ENCODE data around the gene SASS6. TPM values are rescaled to one million over a fixed set of nuclear protein-coding genes. Genes with fewer than 3 reads are reported as not detected.

SASS6 gene
- polyA plus RNA-seq, 1 donor (not counting 4 experiments of a cell fraction or from before 2014, with no cell fraction given) = 2.5 TPM

DNA sequence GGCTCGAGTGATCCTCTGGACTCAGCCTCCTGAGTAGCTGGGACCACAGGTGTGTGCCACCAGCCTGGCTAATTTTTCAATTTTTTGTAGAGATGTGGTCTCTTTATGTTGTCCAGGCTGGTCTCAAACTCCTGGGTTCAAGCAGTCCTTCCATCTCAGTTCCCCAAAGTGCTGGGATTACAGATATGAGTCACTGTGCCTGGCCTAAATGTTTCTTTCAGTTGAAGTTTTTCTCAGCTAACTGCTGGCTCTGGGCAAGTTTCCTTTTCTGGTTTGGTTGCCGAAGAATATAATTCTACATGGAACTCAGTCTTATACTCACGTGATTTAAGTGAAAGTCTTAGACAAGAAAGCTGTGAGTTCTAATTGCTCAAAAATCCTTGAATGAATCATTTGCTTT is 57.0 kb downstream of the SASS6 start:
- H3K4me2 ChIP-seq (ENCODE audit: control insufficient read depth, extremely low read depth, insufficient read depth, low read depth, low read length) = no peak overlapping the region
- H2AFZ ChIP-seq (ENCODE audit: control insufficient read depth, low read length) = no peak overlapping the region
- H3K9ac ChIP-seq (ENCODE audit: control insufficient read depth, extremely low read depth, insufficient read depth, low read length) = no peak overlapping the region
- no peak for DNase-seq (ENCODE audit: low read depth, low spot score)
- no peaks in the 10 kb centered on the region for H3K9me1 ChIP-seq (ENCODE audit: control insufficient read depth, extremely low read depth, insufficient read depth, low read length)
- H3K36me3 ChIP-seq (ENCODE audit: control insufficient read depth in 2 of 2, extremely low read depth in 1 of 2, insufficient read depth in 2 of 2, low read length in 2 of 2) = peaks cover 12 to 16% of the 10 kb centered on the region in 2 experiments
- no peaks in the 10 kb centered on the region for H3K79me2 ChIP-seq (ENCODE audit: control insufficient read depth, insufficient read depth, low read length)
- no peaks in the 10 kb centered on the region for H3K9me3 ChIP-seq (ENCODE audit: control insufficient read depth, low read depth, low read length)
- H3K4me1 ChIP-seq (ENCODE audit: control insufficient read depth, extremely low read depth, insufficient read depth, low read length) = no peaks in the 10 kb centered on the region
- no peaks in the 10 kb centered on the region for H4K20me1 ChIP-seq (ENCODE audit: control insufficient read depth, extremely low read depth, insufficient read depth, low read length)
- no peaks in the 10 kb centered on the region for H3K27me3 ChIP-seq (ENCODE audit: control insufficient read depth, extremely low read depth, insufficient read depth, low read length)
- H3K27ac ChIP-seq (ENCODE audit: control insufficient read depth, insufficient read depth, low read length) = no peak overlapping the region
- TF ChIP-seq, protein P1, sequence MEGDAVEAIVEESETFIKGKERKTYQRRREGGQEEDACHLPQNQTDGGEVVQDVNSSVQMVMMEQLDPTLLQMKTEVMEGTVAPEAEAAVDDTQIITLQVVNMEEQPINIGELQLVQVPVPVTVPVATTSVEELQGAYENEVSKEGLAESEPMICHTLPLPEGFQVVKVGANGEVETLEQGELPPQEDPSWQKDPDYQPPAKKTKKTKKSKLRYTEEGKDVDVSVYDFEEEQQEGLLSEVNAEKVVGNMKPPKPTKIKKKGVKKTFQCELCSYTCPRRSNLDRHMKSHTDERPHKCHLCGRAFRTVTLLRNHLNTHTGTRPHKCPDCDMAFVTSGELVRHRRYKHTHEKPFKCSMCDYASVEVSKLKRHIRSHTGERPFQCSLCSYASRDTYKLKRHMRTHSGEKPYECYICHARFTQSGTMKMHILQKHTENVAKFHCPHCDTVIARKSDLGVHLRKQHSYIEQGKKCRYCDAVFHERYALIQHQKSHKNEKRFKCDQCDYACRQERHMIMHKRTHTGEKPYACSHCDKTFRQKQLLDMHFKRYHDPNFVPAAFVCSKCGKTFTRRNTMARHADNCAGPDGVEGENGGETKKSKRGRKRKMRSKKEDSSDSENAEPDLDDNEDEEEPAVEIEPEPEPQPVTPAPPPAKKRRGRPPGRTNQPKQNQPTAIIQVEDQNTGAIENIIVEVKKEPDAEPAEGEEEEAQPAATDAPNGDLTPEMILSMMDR (optimal IDR thresholded peaks at IDR 0.05 in 1 of 3, IDR thresholded peaks at IDR 0.05 in 1 of 3, conservative IDR thresholded peaks at IDR 0.05 in 1 of 3; ENCODE audit: extremely low read depth in 1 of 3, insufficient read depth in 2 of 3, low read length in 3 of 3) = no peak
- no peak overlapping the region for H3K4me3 ChIP-seq (ENCODE audit: control insufficient read depth in 2 of 3, extremely low read depth in 1 of 3, insufficient read depth in 2 of 3, low read depth in 1 of 3, low read length in 3 of 3)
- dilution Hi-C loops (cut with MboI; ENCODE audit: extremely low pct_ligation_motif_present, low sequenced_read_pairs) = no loop called here
- FAIRE-seq = no peak

DNA sequence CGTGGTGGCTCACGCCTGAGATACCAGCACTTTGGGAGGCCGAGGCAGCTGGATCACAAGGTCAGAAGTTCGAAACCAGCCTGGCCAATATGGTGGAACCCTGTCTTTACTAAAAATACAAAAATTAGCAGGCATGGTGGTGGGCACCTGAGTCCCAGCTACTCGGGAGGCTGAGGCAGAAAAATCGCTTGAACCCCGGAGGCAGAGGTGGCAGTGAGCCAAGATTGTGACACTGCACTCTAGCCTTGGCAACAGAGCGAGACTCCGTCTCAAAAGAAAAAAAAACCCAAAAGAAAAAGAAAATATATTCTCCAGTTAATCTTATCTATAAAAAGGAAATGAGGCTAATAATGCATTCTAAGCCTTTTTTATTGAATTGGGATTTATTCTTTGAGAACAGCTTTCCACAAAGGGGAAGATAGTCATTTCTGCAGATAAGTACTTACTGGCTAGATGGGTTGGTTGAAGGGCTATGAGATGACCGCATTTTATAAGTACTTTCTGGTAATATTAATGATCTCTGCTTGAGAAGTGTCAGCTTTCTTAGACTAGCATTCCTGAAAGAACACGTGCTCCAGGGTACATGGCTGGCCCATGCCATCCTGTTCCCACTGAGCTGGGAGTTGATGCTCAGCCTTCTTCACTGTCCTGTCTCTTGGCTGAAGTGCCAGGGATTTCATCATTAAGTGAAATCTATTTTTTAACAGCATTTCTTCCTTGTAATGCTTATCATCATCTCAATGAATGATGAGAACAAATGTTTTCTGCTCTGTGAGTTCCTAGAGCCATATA is 57.9 kb downstream of the SASS6 start:
- H3K4me2 ChIP-seq (ENCODE audit: control insufficient read depth, extremely low read depth, insufficient read depth, low read depth, low read length) = no peak overlapping the region
- H3K27me3 ChIP-seq (ENCODE audit: control insufficient read depth, extremely low read depth, insufficient read depth, low read length) = no peaks in the 10 kb centered on the region
- H4K20me1 ChIP-seq (ENCODE audit: control insufficient read depth, extremely low read depth, insufficient read depth, low read length) = no peaks in the 10 kb centered on the region
- no peaks in the 10 kb centered on the region for H3K79me2 ChIP-seq (ENCODE audit: control insufficient read depth, insufficient read depth, low read length)
- no peak overlapping the region for H3K9ac ChIP-seq (ENCODE audit: control insufficient read depth, extremely low read depth, insufficient read depth, low read length)
- dilution Hi-C loops (cut with MboI; ENCODE audit: extremely low pct_ligation_motif_present, low sequenced_read_pairs) = no loop called here
- no peak overlapping the region for H3K27ac ChIP-seq (ENCODE audit: control insufficient read depth, insufficient read depth, low read length)
- no peaks in the 10 kb centered on the region for H3K4me1 ChIP-seq (ENCODE audit: control insufficient read depth, extremely low read depth, insufficient read depth, low read length)
- FAIRE-seq (no peak), DNase-seq (ENCODE audit: low read depth, low spot score) (no peak)
- no peak for TF ChIP-seq EZH2 (IDR thresholded peaks at IDR 0.05; ENCODE audit: low read length)
- TF ChIP-seq, protein P1 (optimal IDR thresholded peaks at IDR 0.05 in 1 of 3, IDR thresholded peaks at IDR 0.05 in 1 of 3, conservative IDR thresholded peaks at IDR 0.05 in 1 of 3; ENCODE audit: extremely low read depth in 1 of 3, insufficient read depth in 2 of 3, low read length in 3 of 3) = no peak
- H2AFZ ChIP-seq (ENCODE audit: control insufficient read depth, low read length) = no peak overlapping the region
- H3K9me1 ChIP-seq (ENCODE audit: control insufficient read depth, extremely low read depth, insufficient read depth, low read length) = no peaks in the 10 kb centered on the region
- H3K36me3 ChIP-seq (ENCODE audit: control insufficient read depth in 2 of 2, extremely low read depth in 1 of 2, insufficient read depth in 2 of 2, low read length in 2 of 2) = peaks cover 12 to 14% of the 10 kb centered on the region in 2 experiments
- H3K4me3 ChIP-seq (ENCODE audit: control insufficient read depth in 2 of 3, extremely low read depth in 1 of 3, insufficient read depth in 2 of 3, low read depth in 1 of 3, low read length in 3 of 3) = no peak overlapping the region
- H3K9me3 ChIP-seq (ENCODE audit: control insufficient read depth, low read depth, low read length) = no peaks in the 10 kb centered on the region

Measured in keratinocyte (primary cell).